NB4 (cell line): ENCODE measurements around the gene S100A10.

Experiments used
- DNase-seq: peaks from one replicate; pipeline ENCODE4 v3.0.0; 2010; ENCODE audit warnings: low read depth
- H3K4me3 ChIP-seq: one replicate; pipeline ENCODE4 v1.5.1; 2011; ENCODE audit warnings: mild to moderate bottlenecking, low read depth, low read length, moderate library complexity
- MYC ChIP-seq: IDR thresholded peaks from 2 replicates; pipeline ENCODE4 v1.6.1; 2011; ENCODE audit warnings: low read depth, low read length
- POLR2A ChIP-seq: IDR thresholded peaks from 2 replicates; pipeline ENCODE4 v1.6.1; 2011; ENCODE audit warnings: mild to moderate bottlenecking; ENCODE audit not compliant: insufficient read length; ENCODE audit errors: extremely low read depth
- TF ChIP-seq, protein P1 (sequence below): IDR thresholded peaks from 2 replicates; pipeline ENCODE4 v1.6.1; 2011; ENCODE audit warnings: low read depth, low read length
- TF ChIP-seq, protein P2 (sequence below): IDR thresholded peaks from one replicate; pipeline ENCODE4 v1.5.1; 2012; ENCODE audit warnings: low read depth, low read length

Gene S100A10

DNA sequence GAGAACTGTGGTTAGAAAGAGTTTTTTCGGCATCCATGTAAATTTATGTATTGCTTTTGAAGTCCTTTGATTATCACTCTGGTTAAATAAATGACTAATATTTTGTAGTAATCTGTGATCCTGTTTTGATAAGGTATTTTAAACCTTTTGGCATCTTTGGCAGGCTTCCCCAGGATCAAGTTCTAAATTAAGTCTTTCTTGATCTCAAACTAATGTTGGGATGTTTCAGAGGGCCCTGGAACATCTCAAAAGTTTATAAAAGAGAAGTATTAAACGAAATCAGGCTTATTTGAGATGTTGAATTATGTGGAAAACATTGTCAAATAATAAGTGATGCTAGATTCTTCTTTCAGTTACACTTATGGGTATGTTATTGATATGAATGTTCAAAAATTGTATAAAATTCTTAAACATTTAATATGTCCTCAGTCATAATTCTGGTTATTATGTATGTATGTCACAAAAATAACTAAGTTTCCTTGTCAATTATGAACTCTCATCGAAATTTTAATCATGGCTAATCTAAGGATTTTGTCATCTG is 36.6 kb downstream of the S100A10 start:
- no peak for DNase-seq
- TF ChIP-seq, protein P1, sequence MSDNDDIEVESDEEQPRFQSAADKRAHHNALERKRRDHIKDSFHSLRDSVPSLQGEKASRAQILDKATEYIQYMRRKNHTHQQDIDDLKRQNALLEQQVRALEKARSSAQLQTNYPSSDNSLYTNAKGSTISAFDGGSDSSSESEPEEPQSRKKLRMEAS, result no peak
- TF ChIP-seq MYC (no peak), POLR2A (no peak)
- TF ChIP-seq, protein P2, sequence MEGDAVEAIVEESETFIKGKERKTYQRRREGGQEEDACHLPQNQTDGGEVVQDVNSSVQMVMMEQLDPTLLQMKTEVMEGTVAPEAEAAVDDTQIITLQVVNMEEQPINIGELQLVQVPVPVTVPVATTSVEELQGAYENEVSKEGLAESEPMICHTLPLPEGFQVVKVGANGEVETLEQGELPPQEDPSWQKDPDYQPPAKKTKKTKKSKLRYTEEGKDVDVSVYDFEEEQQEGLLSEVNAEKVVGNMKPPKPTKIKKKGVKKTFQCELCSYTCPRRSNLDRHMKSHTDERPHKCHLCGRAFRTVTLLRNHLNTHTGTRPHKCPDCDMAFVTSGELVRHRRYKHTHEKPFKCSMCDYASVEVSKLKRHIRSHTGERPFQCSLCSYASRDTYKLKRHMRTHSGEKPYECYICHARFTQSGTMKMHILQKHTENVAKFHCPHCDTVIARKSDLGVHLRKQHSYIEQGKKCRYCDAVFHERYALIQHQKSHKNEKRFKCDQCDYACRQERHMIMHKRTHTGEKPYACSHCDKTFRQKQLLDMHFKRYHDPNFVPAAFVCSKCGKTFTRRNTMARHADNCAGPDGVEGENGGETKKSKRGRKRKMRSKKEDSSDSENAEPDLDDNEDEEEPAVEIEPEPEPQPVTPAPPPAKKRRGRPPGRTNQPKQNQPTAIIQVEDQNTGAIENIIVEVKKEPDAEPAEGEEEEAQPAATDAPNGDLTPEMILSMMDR, result no peak
- no peak overlapping the region for H3K4me3 ChIP-seq

DNA sequence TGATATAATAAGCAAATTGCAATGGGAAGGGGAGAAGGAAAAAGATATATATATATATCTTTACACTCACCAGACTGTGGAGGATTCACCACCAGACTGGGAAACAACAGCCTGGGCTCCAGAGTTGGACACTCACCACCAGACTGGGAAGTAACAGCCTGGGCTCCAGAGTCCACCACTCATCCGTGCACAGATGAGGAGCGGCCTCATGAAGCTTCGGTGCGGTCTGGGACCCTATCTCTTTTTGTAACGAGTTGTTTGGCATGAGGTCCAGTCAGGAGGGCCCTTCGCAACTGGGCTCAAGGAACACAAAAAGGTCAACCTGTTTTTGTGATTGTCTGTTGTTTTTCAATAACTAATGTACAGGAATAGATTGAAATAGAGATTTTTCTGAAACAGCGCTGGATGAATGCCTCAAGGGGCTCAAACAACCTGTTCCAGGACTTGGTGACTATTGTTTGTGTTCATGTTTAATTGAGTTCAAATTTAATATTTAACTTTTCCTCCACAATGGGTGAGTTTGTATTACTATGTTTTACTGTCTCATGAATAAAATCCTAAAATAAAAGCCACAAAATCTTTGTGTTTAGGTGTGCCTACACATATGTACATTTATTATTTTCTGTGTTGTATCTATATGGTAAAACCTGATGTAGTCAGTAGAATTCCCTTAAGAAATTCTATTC is 40.1 kb downstream of the S100A10 start:
- no peak overlapping the region for H3K4me3 ChIP-seq
- TF ChIP-seq, protein P1, result no peak
- TF ChIP-seq, protein P2, result no peak
- no peak for TF ChIP-seq POLR2A
- TF ChIP-seq MYC, result no peak
- no peak for DNase-seq

DNA sequence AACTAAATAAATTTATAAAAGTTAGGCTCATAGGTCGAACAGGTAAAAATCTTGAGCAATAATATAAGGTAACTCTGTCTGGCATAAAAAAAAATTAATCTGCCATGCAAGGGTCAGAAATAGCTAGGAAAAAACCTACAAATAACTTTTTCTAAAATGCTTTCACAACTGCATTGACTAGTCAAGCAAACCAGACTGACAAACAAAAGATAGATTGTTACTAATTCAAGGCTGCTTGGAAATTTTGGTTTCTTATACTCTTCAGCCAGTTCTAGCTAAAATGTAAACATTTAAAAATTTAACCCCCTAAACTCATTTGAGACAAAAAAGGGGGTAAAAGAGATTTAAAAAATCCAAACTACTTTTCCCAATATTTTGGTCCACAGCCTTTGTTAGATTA is 40.8 kb downstream of the S100A10 start:
- DNase-seq, result no peak
- no peak for TF ChIP-seq MYC
- no peak for TF ChIP-seq POLR2A
- no peak overlapping the region for H3K4me3 ChIP-seq

DNA sequence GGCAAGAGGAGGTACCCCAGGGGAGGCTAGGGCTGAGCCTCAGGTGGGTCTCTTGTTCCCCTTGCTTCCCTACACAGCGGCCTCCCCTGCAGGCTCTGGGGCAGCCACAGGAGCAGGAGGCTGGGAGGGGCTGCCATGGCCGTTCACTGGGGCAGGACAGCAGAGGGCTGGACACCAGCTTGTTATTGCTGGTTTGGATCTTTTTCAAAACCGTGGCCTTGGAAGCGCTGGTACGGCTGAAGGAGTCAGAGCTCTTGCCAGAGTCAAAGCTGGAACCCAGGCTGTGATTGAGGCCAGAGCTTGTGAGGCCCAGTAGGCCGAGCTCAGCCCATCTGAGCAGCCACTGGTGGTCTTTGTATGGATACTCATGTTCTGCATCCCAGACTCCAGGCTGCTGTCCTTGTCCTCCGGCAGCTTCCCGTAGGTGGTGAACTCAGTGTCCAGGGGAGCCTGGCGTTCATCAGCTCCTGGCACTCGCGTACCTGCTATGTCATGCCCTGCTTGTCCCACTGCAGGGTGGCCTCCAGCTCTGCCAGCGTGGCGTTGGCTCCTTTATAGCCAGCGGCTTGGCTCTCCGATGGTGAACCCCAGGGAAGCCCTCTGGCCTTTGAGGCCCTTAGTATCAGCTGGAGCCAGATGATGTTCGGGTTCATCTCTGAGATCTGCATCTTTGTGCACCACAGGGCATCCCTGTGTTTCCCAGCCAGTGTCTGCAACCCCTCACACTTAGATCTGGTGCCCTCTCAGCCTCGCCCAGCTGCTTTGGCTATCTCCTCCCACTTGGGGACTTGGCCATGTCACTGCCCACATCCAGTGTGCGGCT is 44.1 kb downstream of the S100A10 start:
- TF ChIP-seq POLR2A (no peak), MYC (no peak)
- TF ChIP-seq, protein P1, result no peak
- TF ChIP-seq, protein P2, result no peak
- DNase-seq, result no peak

DNA sequence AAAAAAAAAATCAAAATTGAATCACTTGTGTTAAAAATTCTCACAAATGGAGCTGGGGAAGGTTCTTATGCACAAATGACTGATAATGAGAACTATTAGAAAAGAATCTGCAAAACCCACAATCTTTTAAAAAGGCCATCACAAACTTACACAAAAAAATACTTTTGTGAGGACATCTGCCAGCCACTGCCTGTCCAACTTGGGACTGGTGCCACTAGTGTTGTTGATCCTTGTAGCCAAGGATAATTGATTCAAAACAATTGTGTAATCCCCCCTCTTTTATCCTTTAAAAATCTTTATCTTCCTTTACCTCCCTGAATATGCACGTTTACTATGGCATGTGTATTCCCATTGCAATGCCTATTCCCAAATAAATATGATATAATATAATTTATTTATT is 45.2 kb downstream of the S100A10 start:
- DNase-seq, result no peak
- no peak for TF ChIP-seq MYC
- TF ChIP-seq, protein P2, result no peak
- TF ChIP-seq POLR2A, result no peak
- TF ChIP-seq, protein P1, result no peak
- H3K4me3 ChIP-seq, result no peak overlapping the region

More for the DNA sequence above, 44.1 kb downstream of the S100A10 start:
- no peak overlapping the region for H3K4me3 ChIP-seq

DNA sequence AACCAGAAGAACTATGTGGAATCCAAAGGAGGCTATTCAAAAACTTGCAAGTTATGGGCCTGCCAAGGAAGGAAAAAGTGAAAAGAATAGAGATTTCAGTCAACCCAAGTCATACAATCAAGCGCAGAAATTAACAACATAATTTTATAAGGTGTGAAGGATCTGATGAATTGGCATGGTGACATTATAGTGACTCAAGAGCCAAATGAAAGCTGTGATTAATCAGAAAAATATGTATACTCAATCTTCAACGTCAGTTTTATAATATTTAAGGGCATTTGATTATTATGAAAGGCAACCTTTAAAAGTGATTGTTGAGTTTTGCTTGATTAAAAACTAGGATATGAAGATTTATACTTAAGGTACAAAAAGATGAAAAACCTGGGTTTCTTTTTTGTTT is 46.5 kb downstream of the S100A10 start:
- no peak overlapping the region for H3K4me3 ChIP-seq
- no peak for TF ChIP-seq POLR2A
- TF ChIP-seq, protein P1, result no peak
- TF ChIP-seq MYC, result no peak
- TF ChIP-seq, protein P2, result no peak
- no peak for DNase-seq
